IPS-20b (cell line): Measurements from ENCODE around the gene STRN.
"Not testable (repeated sequence)": the region's sequence is repeated elsewhere in the genome, so short reads cannot be mapped to it uniquely, and the experiment has no call there.

Source experiments
- H3K27ac ChIP-seq: one replicate; pipeline ENCODE4 v1.5.1; 2013; ENCODE audit warnings: low read length
- H3K27me3 ChIP-seq: 2 replicates; pipeline ENCODE4 v1.6.1; 2013; ENCODE audit warnings: mild to moderate bottlenecking, low read length, inconsistent platforms; ENCODE audit not compliant: insufficient read depth
- H3K36me3 ChIP-seq: 2 replicates; pipeline ENCODE4 v1.6.1; 2013; ENCODE audit warnings: low read depth, mild to moderate bottlenecking, inconsistent platforms, low read length, moderate library complexity; ENCODE audit not compliant: insufficient read depth
- H3K4me1 ChIP-seq: 2 replicates; pipeline ENCODE4 v1.6.1; 2013; ENCODE audit warnings: mild to moderate bottlenecking, control low read depth, inconsistent platforms, low read length, moderate library complexity; ENCODE audit not compliant: insufficient read depth
- H3K4me3 ChIP-seq: 2 replicates; pipeline ENCODE4 v1.5.1; 2013; ENCODE audit warnings: mild to moderate bottlenecking, low read length, inconsistent platforms
- H3K9ac ChIP-seq: 2 replicates; pipeline ENCODE4 v1.6.1; 2013; ENCODE audit warnings: low read depth, mild to moderate bottlenecking, inconsistent platforms, low read length, moderate library complexity
- H3K9me3 ChIP-seq: 2 replicates; pipeline ENCODE4 v1.6.1; 2013; ENCODE audit warnings: mild to moderate bottlenecking, low read depth, low read length, inconsistent platforms; ENCODE audit not compliant: insufficient read depth

The STRN gene, protein sequence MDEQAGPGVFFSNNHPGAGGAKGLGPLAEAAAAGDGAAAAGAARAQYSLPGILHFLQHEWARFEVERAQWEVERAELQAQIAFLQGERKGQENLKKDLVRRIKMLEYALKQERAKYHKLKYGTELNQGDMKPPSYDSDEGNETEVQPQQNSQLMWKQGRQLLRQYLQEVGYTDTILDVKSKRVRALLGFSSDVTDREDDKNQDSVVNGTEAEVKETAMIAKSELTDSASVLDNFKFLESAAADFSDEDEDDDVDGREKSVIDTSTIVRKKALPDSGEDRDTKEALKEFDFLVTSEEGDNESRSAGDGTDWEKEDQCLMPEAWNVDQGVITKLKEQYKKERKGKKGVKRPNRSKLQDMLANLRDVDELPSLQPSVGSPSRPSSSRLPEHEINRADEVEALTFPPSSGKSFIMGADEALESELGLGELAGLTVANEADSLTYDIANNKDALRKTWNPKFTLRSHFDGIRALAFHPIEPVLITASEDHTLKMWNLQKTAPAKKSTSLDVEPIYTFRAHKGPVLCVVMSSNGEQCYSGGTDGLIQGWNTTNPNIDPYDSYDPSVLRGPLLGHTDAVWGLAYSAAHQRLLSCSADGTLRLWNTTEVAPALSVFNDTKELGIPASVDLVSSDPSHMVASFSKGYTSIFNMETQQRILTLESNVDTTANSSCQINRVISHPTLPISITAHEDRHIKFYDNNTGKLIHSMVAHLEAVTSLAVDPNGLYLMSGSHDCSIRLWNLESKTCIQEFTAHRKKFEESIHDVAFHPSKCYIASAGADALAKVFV

DNA sequence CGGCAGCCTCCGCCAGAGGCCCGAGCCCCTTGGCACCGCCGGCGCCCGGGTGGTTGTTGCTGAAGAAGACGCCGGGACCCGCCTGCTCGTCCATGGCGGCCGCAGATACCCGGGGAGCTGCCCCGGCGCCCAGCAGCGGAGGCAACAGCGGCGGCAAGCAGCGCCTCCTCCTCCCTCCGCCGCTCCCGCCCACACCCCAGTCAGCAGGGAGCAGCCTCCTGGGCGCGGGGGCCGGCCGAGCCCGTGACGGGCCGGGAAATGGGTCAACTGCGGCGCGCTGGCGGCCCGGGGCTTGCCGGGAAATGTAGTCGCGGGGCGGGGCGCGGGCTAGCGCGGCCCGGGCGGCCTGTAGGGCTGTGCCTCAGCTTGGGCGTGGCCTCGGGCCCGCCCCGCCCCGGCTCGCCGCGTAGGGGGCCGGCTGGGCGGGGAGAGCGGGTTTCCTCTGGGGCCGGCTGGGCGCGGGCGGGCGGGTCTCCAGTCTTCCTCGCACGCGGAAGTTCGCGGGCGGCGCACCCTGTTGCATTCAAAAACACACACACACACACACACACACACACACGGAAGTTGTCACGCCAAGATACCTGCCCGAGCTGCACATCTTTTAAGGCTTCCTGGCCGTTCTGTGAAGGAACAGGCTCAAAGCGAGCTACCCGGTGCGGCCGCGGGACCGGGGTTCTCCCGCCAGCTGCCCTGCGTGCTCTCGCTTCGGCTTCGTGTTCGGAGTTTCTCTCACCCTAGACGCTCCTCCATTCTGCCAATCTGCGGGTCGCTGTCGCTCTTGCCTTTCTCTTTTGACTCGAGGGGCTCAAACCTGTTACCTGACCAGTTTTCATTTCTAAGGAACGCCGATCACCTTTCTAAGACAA, at the start of gene STRN:
TSS of gene STRN (minus strand) at position 167 of the 866 bp plus-strand sequence. CDS start at position 94, 73 bp downstream.
- Histone ChIP-seq H3K27ac (peak within 1 kb of the TSS; percentile 46), H3K4me3 (peak within 1 kb of the TSS; percentile 95), H3K9me3 (no peaks in the 10 kb centered on the region), H3K4me1 (peaks cover 39% of the 10 kb centered on the region), H3K27me3 (peaks cover 9% of the 10 kb centered on the region; the same call in 1 of the 2 replicates), H3K9ac (peak within 1 kb of the TSS; percentile 86), H3K36me3 (no peaks in the 10 kb centered on the region)

DNA sequence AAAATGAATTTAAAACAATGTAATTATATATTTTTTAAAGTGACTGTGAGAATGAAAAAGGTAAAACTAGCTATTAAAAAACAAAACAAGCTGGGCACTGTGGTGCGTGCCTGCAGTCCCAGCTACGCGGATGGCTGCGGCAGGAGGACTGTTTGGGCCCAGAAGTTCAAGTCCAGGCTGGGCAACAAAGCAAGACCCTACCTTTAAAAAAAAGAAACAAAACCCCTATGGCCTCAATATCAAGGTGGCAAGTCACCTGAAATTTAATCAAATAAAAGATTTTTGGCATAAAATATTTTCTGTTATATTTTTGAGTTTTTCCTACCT, 46.9 kb upstream of the STRN start:
- peaks cover 9% of the 10 kb centered on the region for H3K36me3 ChIP-seq

DNA sequence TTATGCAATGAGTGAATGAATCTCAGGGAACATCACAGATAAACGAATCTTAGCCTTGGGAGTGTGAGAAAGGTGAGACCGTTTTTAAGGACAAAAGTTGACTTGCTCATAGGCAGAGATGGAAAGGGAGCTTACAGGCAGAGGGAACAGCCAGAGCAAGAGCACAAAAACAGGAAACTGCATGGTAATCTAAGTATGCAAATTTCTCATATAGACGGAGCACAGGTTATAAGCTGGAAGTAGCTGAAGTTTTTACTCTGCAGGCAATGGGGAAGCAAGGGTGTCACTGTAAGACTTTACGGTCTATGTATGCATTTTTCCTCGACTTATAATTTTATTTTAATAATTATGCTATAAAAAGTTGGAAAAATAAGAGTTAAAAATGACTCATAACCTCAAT, 44.8 kb upstream of the STRN start:
- H3K27me3 ChIP-seq = no peaks in the 10 kb centered on the region
- H3K27ac ChIP-seq = no peak overlapping the region
- H3K4me3 ChIP-seq = no peak overlapping the region
- H3K4me1 ChIP-seq = no peaks in the 10 kb centered on the region
- H3K36me3 ChIP-seq = peaks cover 10% of the 10 kb centered on the region; the same call in 1 of the 2 replicates
- H3K9ac ChIP-seq = no peak overlapping the region
- no peaks in the 10 kb centered on the region for H3K9me3 ChIP-seq

More for the DNA sequence above, 46.9 kb upstream of the STRN start:
- H3K27ac ChIP-seq = no peak overlapping the region
- H3K4me3 ChIP-seq = no peak overlapping the region
- no peak overlapping the region for H3K9ac ChIP-seq
- no peaks in the 10 kb centered on the region for H3K4me1 ChIP-seq
- H3K27me3 ChIP-seq = no peaks in the 10 kb centered on the region
- H3K9me3 ChIP-seq = no peaks in the 10 kb centered on the region

DNA sequence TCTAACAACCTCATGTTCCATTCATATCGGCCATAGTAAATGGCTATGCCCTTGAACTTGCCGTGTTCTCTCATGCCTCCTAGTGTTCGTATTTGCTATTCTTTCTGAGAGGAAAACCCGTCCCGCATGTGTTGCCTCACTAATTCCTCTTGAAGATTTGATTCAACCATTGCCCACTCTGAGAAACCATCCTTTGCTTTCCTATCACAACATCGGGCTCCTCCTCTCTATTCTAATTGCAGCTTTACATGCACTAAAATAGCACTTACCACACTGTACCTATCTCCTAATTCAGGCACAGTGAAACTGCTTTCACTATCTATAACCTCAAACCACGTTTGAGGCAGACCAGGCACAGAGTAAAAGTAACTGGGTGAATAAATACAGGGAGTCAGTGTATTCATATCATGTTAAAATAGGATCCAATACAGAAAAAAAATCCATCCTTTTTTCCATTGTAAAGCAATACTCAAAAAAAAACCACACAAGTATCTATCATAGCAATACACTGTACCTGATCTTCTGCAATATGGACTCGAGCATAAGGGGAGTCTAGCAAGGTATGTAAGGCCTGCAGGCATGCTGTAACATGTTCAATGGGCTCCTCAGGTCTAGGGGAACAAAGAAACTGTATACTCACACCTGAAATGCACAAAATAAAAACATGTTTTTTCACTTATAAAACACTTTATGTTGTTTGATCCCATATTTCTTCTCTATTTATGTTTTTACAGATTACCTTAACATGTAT, 39.0 kb upstream of the STRN start:
- H3K4me1 ChIP-seq = no peaks in the 10 kb centered on the region
- H3K27ac ChIP-seq = no peak overlapping the region
- H3K27me3 ChIP-seq = no peaks in the 10 kb centered on the region
- no peak overlapping the region for H3K9ac ChIP-seq
- H3K9me3 ChIP-seq = no peaks in the 10 kb centered on the region
- peaks cover 23% of the 10 kb centered on the region for H3K36me3 ChIP-seq
- no peak overlapping the region for H3K4me3 ChIP-seq

DNA sequence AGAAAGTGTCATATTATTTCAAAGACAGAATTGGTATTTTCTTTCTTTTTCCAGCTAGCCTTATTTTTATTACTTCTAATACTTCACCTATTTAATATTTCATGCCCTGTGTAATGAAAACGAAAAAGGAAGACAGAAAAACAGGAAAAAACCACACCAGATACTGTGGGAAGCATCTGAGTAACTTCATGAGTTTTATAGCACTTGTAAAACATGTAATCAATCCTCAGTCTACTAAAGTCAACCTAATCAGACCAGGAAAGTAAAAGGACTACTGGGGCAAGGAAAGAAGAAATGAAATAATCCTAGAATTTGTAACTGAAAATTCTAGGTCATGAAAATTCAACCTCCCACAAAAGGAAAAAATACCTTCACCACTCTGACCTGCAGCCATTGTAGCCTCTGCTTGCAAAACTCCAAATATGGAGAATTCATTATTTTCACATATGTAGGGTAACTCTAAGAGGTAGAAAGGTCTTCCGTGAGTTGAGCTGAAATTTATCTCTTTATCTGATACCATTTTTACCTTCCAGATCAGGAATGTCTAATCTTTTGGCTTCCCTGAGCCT, 34.7 kb upstream of the STRN start:
- Histone ChIP-seq H3K9ac (no peak overlapping the region), H3K27ac (no peak overlapping the region), H3K4me3 (no peak overlapping the region), H3K27me3 (no peaks in the 10 kb centered on the region), H3K9me3 (no peaks in the 10 kb centered on the region), H3K4me1 (no peaks in the 10 kb centered on the region), H3K36me3 (peaks cover 26% of the 10 kb centered on the region)

DNA sequence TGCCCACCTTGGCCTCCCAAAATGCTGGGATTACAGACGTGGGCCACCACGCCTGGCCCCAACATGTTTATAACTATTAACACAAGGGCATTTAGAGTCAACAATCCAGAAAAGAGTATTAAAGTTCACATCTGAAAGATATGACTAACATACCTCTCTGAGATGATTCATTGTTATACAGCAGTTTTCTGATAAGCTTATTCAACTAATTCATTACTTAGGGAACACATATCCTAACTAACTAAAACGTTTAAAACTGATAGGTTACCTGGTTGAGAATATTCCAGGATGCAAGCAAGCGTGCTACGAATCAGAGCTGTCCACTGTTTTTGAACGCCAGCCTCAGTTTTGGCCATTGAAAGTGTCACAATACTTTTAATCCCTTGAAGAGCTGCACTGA, 34.0 kb upstream of the STRN start:
- Histone ChIP-seq H3K27ac (no peak overlapping the region), H3K27me3 (no peaks in the 10 kb centered on the region), H3K36me3 (peaks cover 25% of the 10 kb centered on the region), H3K9ac (no peak overlapping the region), H3K9me3 (no peaks in the 10 kb centered on the region), H3K4me1 (no peaks in the 10 kb centered on the region), H3K4me3 (no peak overlapping the region)

DNA sequence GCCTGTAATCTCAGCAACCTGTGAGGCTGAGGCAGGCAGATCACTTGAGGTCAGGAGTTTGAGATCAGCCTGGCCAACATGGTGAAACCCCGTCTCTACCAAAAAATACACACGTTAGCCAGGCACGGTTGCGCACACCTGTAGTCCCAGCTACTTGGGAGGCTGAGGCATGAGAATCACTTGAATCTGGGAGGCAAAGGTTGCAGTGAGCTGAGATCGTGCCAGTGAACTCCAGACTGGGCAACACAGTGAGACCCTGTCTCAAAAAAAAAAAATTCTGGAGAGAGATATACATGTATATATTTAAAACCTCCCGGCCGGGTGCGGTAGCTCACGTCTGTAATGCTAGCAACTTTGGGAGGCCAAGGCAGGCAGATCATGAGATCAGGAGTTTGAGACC, 33.1 kb upstream of the STRN start:
- H3K27me3 ChIP-seq, H3K4me1 ChIP-seq, H3K27ac ChIP-seq, H3K9ac ChIP-seq, H3K9me3 ChIP-seq, H3K4me3 ChIP-seq: not testable (repeated sequence)
- H3K36me3 ChIP-seq = peaks cover 22% of the 10 kb centered on the region

DNA sequence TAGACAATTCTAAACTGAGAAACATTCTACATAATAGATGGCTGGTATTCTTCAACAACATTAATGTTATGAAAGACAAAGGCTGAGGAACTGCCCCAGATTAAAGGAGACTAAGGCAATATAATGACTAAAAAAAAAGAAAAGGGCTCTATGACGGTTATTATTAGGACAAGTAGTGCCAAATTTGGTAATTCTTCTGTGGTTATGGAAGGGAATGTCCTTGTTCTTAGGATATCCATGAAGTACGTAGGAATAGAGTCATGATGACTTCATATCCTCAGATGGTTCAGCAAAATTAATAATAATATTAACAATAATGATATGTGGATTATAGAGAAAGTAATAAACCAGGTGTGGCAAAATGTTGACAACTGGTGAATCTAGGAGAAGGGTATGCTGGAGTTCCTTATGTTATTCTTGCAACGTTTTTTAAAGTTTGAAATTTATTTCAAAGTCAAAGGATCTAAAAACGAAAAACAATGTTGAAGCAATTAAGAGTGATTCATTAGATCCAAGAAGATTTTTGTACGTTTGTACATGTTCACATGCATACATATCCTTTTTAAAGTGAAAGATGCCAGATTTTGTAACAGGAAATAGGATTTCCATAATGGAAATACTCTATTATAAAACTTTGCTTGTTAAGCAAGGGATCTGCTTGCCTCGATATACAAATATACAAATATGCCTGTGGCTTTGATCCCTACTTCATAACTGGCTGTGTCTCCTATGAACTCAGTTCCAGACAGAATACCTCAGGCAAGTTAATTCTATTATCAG, 27.7 kb upstream of the STRN start:
- Histone ChIP-seq H3K4me3 (no peak overlapping the region), H3K4me1 (no peaks in the 10 kb centered on the region), H3K27ac (no peak overlapping the region), H3K9ac (no peak overlapping the region), H3K27me3 (no peaks in the 10 kb centered on the region), H3K9me3 (no peaks in the 10 kb centered on the region), H3K36me3 (peaks cover under 1% of the 10 kb centered on the region; the same call in 1 of the 2 replicates)

DNA sequence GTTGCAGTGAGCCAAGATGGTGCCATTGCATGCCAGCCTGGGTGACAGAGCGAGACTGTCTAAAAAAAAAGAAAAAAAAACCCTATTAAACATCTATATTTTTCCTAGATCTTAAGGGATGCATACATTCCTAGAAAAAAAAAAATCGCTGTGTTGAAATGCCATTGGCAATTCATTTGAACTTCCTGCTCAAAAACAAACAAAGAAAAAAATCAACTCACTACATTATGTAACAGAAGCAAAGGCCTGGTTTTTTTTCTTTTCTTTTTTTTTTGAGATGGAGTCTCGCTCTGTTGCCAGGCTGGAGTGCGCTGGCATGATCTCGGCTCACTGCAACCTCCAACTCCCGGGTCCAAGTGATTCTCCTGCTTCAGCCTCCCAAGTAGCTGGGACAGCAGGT, 21.7 kb upstream of the STRN start:
- H3K4me3 ChIP-seq = no peak overlapping the region
- H3K27me3 ChIP-seq = no peaks in the 10 kb centered on the region
- H3K9ac ChIP-seq = no peak overlapping the region
- H3K9me3 ChIP-seq = no peaks in the 10 kb centered on the region
- H3K27ac ChIP-seq = no peak overlapping the region
- peaks cover 3% of the 10 kb centered on the region; the same call in 1 of the 2 replicates for H3K36me3 ChIP-seq
- no peaks in the 10 kb centered on the region for H3K4me1 ChIP-seq

DNA sequence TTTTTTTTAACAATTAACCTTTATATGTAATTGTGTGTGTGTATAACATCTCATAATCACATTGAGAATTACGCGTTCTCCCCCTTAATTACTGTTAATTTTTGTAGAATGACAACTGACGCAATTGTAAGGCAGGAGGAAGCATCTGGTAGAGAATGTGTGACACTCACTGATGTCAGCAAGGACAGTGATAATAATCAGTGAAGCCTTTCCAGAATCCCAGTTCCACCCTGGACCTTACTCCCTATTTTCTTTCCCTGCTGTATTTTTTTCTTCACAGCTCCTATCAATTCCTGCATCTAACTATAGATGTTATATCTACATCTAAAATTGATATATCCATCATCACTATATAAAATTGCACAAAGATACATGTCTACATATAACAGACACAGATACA, 16.1 kb upstream of the STRN start:
- Histone ChIP-seq H3K4me1 (no peaks in the 10 kb centered on the region), H3K36me3 (no peaks in the 10 kb centered on the region), H3K27ac (no peak overlapping the region), H3K9ac (no peak overlapping the region), H3K9me3 (no peaks in the 10 kb centered on the region), H3K27me3 (no peaks in the 10 kb centered on the region), H3K4me3 (no peak overlapping the region)
